NCI-H510A treated with DMSO at 0.1 percent for 48 hours (cell line): ENCODE data around the gene TNKS2.
"Not testable (repeated sequence)": the region's sequence is repeated elsewhere in the genome, so short reads cannot be mapped to it uniquely, and the experiment has no call there.

Experiments
- DNase-seq: peaks from one replicate; lab custom pipeline; 2025; lab: John Stamatoyannopoulos, UW

The TNKS2 gene

GRCh38 chr10:91796331-91797047 lies 1.7 kb upstream of the TNKS2 start:
- peak; percentile 31 for DNase-seq

GRCh38 chr10:91797048-91797690 lies 1.1 kb upstream of the TNKS2 start:
- no peak for DNase-seq

GRCh38 chr10:91798649-91799611 lies 704 bp downstream of the TNKS2 start:
- peak; percentile 32 for DNase-seq

GRCh38 chr10:91799612-91799975 lies 1.4 kb downstream of the TNKS2 start:
- DNase-seq = no peak

GRCh38 chr10:91800182-91800581 lies 2.0 kb downstream of the TNKS2 start:
- DNase-seq = no peak

- no peak for DNase-seq
These were observed 2.5 kb downstream of the TNKS2 start for GRCh38 chr10:91800756-91801155.

GRCh38 chr10:91803386-91804125 lies 5.3 kb downstream of the TNKS2 start:
- no peak for DNase-seq

- no peak for DNase-seq
These were observed 5.9 kb downstream of the TNKS2 start for GRCh38 chr10:91804126-91804510.

GRCh38 chr10:91805110-91805838 lies 7.0 kb downstream of the TNKS2 start:
- no peak for DNase-seq

- not testable (repeated sequence) for DNase-seq
These were observed 9.0 kb downstream of the TNKS2 start for GRCh38 chr10:91807264-91807663.

GRCh38 chr10:91813251-91813650 lies 15.0 kb downstream of the TNKS2 start:
- DNase-seq = no peak

GRCh38 chr10:91816981-91817380 lies 18.8 kb downstream of the TNKS2 start:
- no peak for DNase-seq

- DNase-seq = no peak
These were observed 21.9 kb downstream of the TNKS2 start for GRCh38 chr10:91820144-91820543.

- no peak for DNase-seq
These were observed 25.9 kb downstream of the TNKS2 start for GRCh38 chr10:91824076-91824475.

- DNase-seq = no peak
These were observed 31.0 kb downstream of the TNKS2 start for GRCh38 chr10:91829268-91829667.

- DNase-seq = no peak
These were observed 40.0 kb downstream of the TNKS2 start for GRCh38 chr10:91838199-91838598.

GRCh38 chr10:91843083-91843482 lies 44.9 kb downstream of the TNKS2 start:
- no peak for DNase-seq

- no peak for DNase-seq
These were observed 58.4 kb downstream of the TNKS2 start for GRCh38 chr10:91856637-91857036.

GRCh38 chr10:91860885-91861284 lies 62.7 kb downstream of the TNKS2 start:
- no peak for DNase-seq

- DNase-seq = no peak
These were observed 65.9 kb downstream of the TNKS2 start for GRCh38 chr10:91864099-91864498.

GRCh38 chr10:91864744-91865143 lies 66.5 kb downstream of the TNKS2 start:
- DNase-seq = no peak
